ENCODE results near the gene SESN3. TPM values are rescaled to one million over a fixed set of nuclear protein-coding genes. Genes with fewer than 3 reads are reported as not detected.
A peak's percentile ranks its signal among the peaks of the same experiment; 100 is the strongest.
"Not testable (repeated sequence)": the region's sequence is repeated elsewhere in the genome, so short reads cannot be mapped to it uniquely, and the experiment has no call there.

The SESN3 gene
- total RNA-seq, 1 donor from 2014 or later: 4.7 TPM

DNA sequence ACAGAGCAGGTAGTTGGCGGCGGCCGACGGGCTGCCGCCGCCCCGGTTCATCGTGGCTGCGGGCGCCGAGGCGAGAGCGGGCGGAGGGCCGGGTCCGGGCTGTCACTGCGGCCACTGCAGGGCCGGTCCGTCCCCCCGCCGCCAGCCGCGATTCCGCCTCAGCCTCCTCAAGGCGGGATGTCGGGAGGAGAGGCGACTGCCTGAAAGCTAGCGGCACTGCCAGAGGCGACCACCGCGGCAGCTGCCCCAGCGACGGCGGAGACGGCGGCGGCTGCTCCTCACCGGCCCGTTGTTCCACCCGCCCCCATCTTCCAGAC, 234 bp downstream of the SESN3 start:
- no peaks in the 10 kb centered on the region for H3K36me3 ChIP-seq (ENCODE audit: control insufficient read depth, insufficient read depth, low read length)
- H3K4me3 ChIP-seq (ENCODE audit: low read depth, low read length): peak overlapping the region; percentile 91
- H3K27me3 ChIP-seq (ENCODE audit: control insufficient read depth, insufficient read depth, low read length): no peaks in the 10 kb centered on the region
- DNase-seq (ENCODE audit: low read depth): no peak
- TF ChIP-seq, protein P1, sequence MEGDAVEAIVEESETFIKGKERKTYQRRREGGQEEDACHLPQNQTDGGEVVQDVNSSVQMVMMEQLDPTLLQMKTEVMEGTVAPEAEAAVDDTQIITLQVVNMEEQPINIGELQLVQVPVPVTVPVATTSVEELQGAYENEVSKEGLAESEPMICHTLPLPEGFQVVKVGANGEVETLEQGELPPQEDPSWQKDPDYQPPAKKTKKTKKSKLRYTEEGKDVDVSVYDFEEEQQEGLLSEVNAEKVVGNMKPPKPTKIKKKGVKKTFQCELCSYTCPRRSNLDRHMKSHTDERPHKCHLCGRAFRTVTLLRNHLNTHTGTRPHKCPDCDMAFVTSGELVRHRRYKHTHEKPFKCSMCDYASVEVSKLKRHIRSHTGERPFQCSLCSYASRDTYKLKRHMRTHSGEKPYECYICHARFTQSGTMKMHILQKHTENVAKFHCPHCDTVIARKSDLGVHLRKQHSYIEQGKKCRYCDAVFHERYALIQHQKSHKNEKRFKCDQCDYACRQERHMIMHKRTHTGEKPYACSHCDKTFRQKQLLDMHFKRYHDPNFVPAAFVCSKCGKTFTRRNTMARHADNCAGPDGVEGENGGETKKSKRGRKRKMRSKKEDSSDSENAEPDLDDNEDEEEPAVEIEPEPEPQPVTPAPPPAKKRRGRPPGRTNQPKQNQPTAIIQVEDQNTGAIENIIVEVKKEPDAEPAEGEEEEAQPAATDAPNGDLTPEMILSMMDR (IDR thresholded peaks at IDR 0.05; ENCODE audit: insufficient read depth, low read length, poor library complexity, severe bottlenecking): no peak

- no peaks in the 10 kb centered on the region for H3K27me3 ChIP-seq (ENCODE audit: control insufficient read depth, insufficient read depth, low read length)
Observed at GRCh38 chr11:95229993-95230809, 801 bp downstream of the SESN3 start.

DNA sequence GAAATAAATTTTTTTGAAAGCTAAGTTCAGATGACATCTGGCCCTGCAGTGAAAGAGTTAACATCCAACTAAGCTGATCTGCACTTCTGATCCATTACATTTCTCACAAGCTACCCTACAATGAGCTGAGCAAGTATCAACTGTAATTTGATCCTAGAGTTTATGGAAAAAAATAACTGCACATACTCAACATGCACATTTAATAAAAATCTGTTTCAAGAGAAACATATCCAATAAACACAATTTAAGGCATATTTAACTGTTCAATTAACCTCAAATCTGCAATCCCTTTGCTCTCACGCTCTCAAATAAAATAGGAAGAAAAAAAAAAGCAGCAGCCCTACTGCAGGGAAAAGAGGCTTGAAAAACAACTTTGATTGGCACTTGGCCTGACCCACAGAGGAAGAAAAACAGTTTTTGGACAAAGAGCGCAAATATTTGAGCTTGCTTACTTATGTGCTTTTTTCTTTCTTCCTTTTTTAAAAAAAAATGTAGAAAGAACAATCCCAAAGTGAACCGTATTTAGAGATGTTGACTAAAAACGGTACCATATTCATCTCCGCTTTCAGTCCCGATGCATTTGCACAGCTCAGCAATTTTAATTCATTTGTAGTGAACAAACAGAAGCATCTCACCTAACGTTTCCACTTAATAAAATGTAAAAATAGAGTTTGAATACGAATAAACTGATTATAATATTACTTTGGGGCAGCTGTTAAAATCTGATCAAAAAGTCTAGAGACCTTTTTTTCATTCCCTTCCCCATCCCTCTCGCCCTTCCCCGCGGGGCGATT, 1.6 kb downstream of the SESN3 start:
- H3K27me3 ChIP-seq (ENCODE audit: control insufficient read depth, insufficient read depth, low read length): no peaks in the 10 kb centered on the region
- TF ChIP-seq, protein P1 (IDR thresholded peaks at IDR 0.05; ENCODE audit: insufficient read depth, low read length, poor library complexity, severe bottlenecking): no peak
- DNase-seq (ENCODE audit: low read depth): no peak
- H3K36me3 ChIP-seq (ENCODE audit: control insufficient read depth, insufficient read depth, low read length): no peaks in the 10 kb centered on the region
- peak overlapping the region; percentile 91 for H3K4me3 ChIP-seq (ENCODE audit: low read depth, low read length)

More at GRCh38 chr11:95229993-95230809, 801 bp downstream of the SESN3 start:
- no peaks in the 10 kb centered on the region for H3K36me3 ChIP-seq (ENCODE audit: control insufficient read depth, insufficient read depth, low read length)
- TF ChIP-seq, protein P1 (IDR thresholded peaks at IDR 0.05; ENCODE audit: insufficient read depth, low read length, poor library complexity, severe bottlenecking): no peak
- DNase-seq (ENCODE audit: low read depth): no peak
- H3K4me3 ChIP-seq (ENCODE audit: low read depth, low read length): peak overlapping the region; percentile 91

GRCh38 chr11:95228081-95228749, 2.8 kb downstream of the SESN3 start:
- H3K36me3 ChIP-seq (ENCODE audit: control insufficient read depth, insufficient read depth, low read length): no peaks in the 10 kb centered on the region
- TF ChIP-seq, protein P1 (IDR thresholded peaks at IDR 0.05; ENCODE audit: insufficient read depth, low read length, poor library complexity, severe bottlenecking): no peak
- no peak overlapping the region for H3K4me3 ChIP-seq (ENCODE audit: low read depth, low read length)
- no peak for DNase-seq (ENCODE audit: low read depth)
- H3K27me3 ChIP-seq (ENCODE audit: control insufficient read depth, insufficient read depth, low read length): no peaks in the 10 kb centered on the region

- not testable (repeated sequence) for H3K27me3 ChIP-seq (ENCODE audit: control insufficient read depth, insufficient read depth, low read length); H3K36me3 ChIP-seq (ENCODE audit: control insufficient read depth, insufficient read depth, low read length); H3K4me3 ChIP-seq (ENCODE audit: low read depth, low read length); DNase-seq (ENCODE audit: low read depth)
Observed at GRCh38 chr11:95227060-95227459, 3.9 kb downstream of the SESN3 start.

DNA sequence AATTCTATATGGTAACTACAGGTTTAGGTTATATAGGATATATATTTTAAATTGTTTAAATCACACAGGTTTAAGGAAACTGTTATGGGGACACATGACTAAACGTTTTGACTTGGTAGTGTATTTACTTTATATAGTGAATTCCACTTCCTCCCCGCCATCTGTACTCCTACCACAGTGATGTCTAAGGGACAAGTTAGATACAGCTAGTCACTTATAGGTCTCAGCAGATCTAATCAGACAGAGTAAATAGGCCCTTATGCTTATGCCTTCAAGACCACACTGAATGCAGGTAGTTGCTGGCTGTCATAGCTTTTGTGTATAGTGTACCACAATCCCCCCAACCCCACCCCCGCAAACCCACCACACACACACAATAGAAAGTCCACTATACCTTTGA, 8.2 kb downstream of the SESN3 start:
- TF ChIP-seq, protein P1 (IDR thresholded peaks at IDR 0.05; ENCODE audit: insufficient read depth, low read length, poor library complexity, severe bottlenecking): no peak
- DNase-seq (ENCODE audit: low read depth): no peak
- Histone ChIP-seq H3K4me3 (ENCODE audit: low read depth, low read length) (no peak overlapping the region), H3K36me3 (ENCODE audit: control insufficient read depth, insufficient read depth, low read length) (no peaks in the 10 kb centered on the region), H3K27me3 (ENCODE audit: control insufficient read depth, insufficient read depth, low read length) (no peaks in the 10 kb centered on the region)
